GM12874 (cell line): ENCODE results near the gene MRPS2.

Source experiments
- TF ChIP-seq, protein P1 (sequence below): IDR thresholded peaks from 2 replicates; pipeline ENCODE4 v1.5.1; 2011; ENCODE audit warnings: low read depth, mild to moderate bottlenecking, control low read depth, low read length, moderate library complexity; ENCODE audit not compliant: insufficient read depth

MRPS2 gene

GRCh38 chr9:135551031-135551430 lies 50.5 kb downstream of the MRPS2 start:
- TF ChIP-seq, protein P1, sequence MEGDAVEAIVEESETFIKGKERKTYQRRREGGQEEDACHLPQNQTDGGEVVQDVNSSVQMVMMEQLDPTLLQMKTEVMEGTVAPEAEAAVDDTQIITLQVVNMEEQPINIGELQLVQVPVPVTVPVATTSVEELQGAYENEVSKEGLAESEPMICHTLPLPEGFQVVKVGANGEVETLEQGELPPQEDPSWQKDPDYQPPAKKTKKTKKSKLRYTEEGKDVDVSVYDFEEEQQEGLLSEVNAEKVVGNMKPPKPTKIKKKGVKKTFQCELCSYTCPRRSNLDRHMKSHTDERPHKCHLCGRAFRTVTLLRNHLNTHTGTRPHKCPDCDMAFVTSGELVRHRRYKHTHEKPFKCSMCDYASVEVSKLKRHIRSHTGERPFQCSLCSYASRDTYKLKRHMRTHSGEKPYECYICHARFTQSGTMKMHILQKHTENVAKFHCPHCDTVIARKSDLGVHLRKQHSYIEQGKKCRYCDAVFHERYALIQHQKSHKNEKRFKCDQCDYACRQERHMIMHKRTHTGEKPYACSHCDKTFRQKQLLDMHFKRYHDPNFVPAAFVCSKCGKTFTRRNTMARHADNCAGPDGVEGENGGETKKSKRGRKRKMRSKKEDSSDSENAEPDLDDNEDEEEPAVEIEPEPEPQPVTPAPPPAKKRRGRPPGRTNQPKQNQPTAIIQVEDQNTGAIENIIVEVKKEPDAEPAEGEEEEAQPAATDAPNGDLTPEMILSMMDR: no peak

- TF ChIP-seq, protein P1: no peak
These were observed 51.0 kb downstream of the MRPS2 start for GRCh38 chr9:135551456-135551855.

GRCh38 chr9:135552021-135552697 lies 51.7 kb downstream of the MRPS2 start:
- TF ChIP-seq, protein P1: no peak

- TF ChIP-seq, protein P1: no peak
These were observed 52.3 kb downstream of the MRPS2 start for GRCh38 chr9:135552698-135553171.
